ENCODE results near the gene RAB21. TPM values are rescaled to one million over a fixed set of nuclear protein-coding genes. Genes with fewer than 3 reads are reported as not detected.

The RAB21 gene
- total and polyA plus RNA-seq, 2 of the 4 experiments (the other 2 are of a cell fraction), result 13.8 to 15.0 TPM

GRCh38 chr12:71795901-71796300, 41.2 kb downstream of the RAB21 start:
- Histone ChIP-seq H2BK20ac (ENCODE audit: low read depth, low read length) (no peak overlapping the region), H3K18ac (ENCODE audit: low read depth, low read length) (no peak overlapping the region), H3K4me1 (ENCODE audit: control insufficient read depth, insufficient read depth, low read length) (peaks cover 4% of the 10 kb centered on the region), H3K27ac (ENCODE audit: insufficient read depth, low read length) (no peak overlapping the region), H3K9me3 (ENCODE audit: control insufficient read depth, insufficient read depth, low read length) (no peaks in the 10 kb centered on the region), H3K9ac (ENCODE audit: low read depth, low read length) (no peak overlapping the region), H2BK15ac (ENCODE audit: low read depth, low read length) (no peak overlapping the region), H3K4me3 (ENCODE audit: insufficient read depth, low read depth, low read length) (no peak overlapping the region), H3K9me1 (ENCODE audit: insufficient read depth, low read length) (peaks cover 7% of the 10 kb centered on the region; the same call in 1 of the 2 replicates), H4K8ac (ENCODE audit: low read depth in 2 of 2, low read length in 2 of 2) (no peak overlapping the region), H3K23ac (ENCODE audit: low read depth, low read length) (no peak overlapping the region), H2BK120ac (ENCODE audit: low read depth, low read length) (no peak overlapping the region), H2AK9ac (replicated peaks; ENCODE audit: low read depth, low read length, poor library complexity) (no peak overlapping the region), H3K27me3 (ENCODE audit: control insufficient read depth, insufficient read depth, low read length) (no peaks in the 10 kb centered on the region), H4K5ac (ENCODE audit: low read depth, low read length) (no peak overlapping the region), H3K56ac (ENCODE audit: extremely low read depth, insufficient read depth, low read length) (no peak overlapping the region), H3K79me1 (ENCODE audit: low read depth in 1 of 2, low read length in 2 of 2) (no peaks in the 10 kb centered on the region), H3K36me3 (ENCODE audit: control insufficient read depth, insufficient read depth, low read length) (0 out of 2 replicates have a peak, but pooled peaks cover under 1% of the 10 kb centered on the region), H3K14ac (replicated peaks; ENCODE audit: low read depth, low read length) (no peak overlapping the region), H3K4ac (ENCODE audit: low read depth, low read length) (no peak overlapping the region), H2AFZ (replicated peaks; ENCODE audit: low read length, poor library complexity) (no peak overlapping the region), H4K91ac (ENCODE audit: insufficient read depth, low read depth, low read length) (no peak overlapping the region), H4K20me1 (ENCODE audit: insufficient read depth, low read length) (no peaks in the 10 kb centered on the region), H2BK5ac (ENCODE audit: low read depth, low read length, poor library complexity, severe bottlenecking) (no peak overlapping the region), H2AK5ac (ENCODE audit: low read depth, low read length) (no peak overlapping the region), H3K4me2 (ENCODE audit: low read depth, low read length) (no peak overlapping the region)
- intact Hi-C loops (cut with micrococcal nuclease), result no loop called here
- ATAC-seq (ENCODE audit: low read depth) (no peak), DNase-seq (no peak)
- dilution Hi-C loops (cut with HindIII; ENCODE audit: low sequenced_read_pairs, unreplicated experiment), result no loop called here
- ChIA-PET CTCF (no interaction called here), POLR2A (ENCODE audit: unreplicated experiment) (interaction anchor here (0.7 kb wide), 1 partner anchor 50 kb away, joined by 4 read pairs; no protein-coding TSS in a partner anchor)
- in situ Hi-C loops (cut with MboI; ENCODE audit: low sequenced_read_pairs), result no loop called here
- no CpG with 5 or more reads among the region's 1 CpG for WGBS, 2 experiments (ENCODE audit: extremely low coverage in 2 of 2, insufficient read length in 1 of 2)
- TF ChIP-seq POLR2A (IDR thresholded peaks at IDR 0.05; ENCODE audit: low read depth, low read length) (no peak), CTCF (conservative IDR thresholded peaks at IDR 0.05; ENCODE audit: low read depth, low read length) (no peak), CHD1 (IDR thresholded peaks at IDR 0.05; ENCODE audit: low read depth, low read length) (no peak), ELK1 (IDR thresholded peaks at IDR 0.05; ENCODE audit: borderline replicate concordance, low read depth, low read length) (no peak), NFE2L2 (IDR thresholded peaks at IDR 0.05; ENCODE audit: low read depth, low read length) (no peak), RCOR1 (IDR thresholded peaks at IDR 0.05; ENCODE audit: insufficient replicate concordance, low read length) (no peak), USF2 (IDR thresholded peaks at IDR 0.05; ENCODE audit: low read depth, low read length) (no peak), MXI1 (IDR thresholded peaks at IDR 0.05; ENCODE audit: borderline replicate concordance, low read depth, low read length) (no peak), SMC3 (IDR thresholded peaks at IDR 0.05; ENCODE audit: low read depth, low read length) (no peak), MAZ (IDR thresholded peaks at IDR 0.05; ENCODE audit: borderline replicate concordance, low read depth, low read length) (no peak), FOS (IDR thresholded peaks at IDR 0.05; ENCODE audit: low read depth, low read length) (no peak)
- BruUV-seq (replicated peaks), result no TSS peak

Measured in IMR-90 (cell line).